Measurements from ENCODE around the gene KRT85. TPM values are rescaled to one million over a fixed set of nuclear protein-coding genes. Genes with fewer than 3 reads are reported as not detected.

KRT85 gene
- polyA plus RNA-seq, 2 of the 4 experiments (the other 2 are of a cell fraction) = 3.7 TPM; not detected in 1

DNA sequence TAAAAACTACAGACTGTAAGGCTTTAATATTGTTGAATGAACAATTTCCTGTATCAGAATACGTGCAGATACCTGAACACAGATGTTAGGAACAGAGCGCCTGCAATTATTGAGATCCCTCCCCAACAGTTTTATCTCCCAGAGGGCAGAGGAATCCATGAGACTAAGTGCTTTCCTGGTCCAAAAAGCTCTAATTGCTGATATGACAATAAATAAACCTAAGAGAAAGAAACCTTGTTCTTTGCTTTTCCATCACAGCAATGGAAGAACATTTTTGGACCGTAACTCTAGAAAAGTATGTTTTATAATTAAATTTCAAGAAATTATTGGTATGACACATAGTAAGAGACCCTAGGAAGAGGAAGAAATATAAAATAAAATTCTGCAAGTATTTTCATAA, 33.1 kb downstream of the KRT85 start:
- Histone ChIP-seq H3K4me1 (peaks cover 21% of the 10 kb centered on the region), H3K27ac (no peak overlapping the region), H3K9me3 (no peaks in the 10 kb centered on the region; the same call in 2 of the 3 replicates), H3K4me2 (no peak overlapping the region), H3K4me3 (no peak overlapping the region)
- ChIA-PET CTCF (interaction anchor here (1.0 to 8.6 kb wide), 10 partner anchors 12 to 545 kb away, joined by 3 to 58 read pairs (median 4); no protein-coding TSS in a partner anchor), POLR2A (no interaction called here)
- FAIRE-seq = no peak
- TF ChIP-seq NPAS2 (CRISPR knock-in tag; IDR thresholded peaks at IDR 0.05; ENCODE audit: borderline replicate concordance) (no peak), MAFK (IDR thresholded peaks at IDR 0.05; ENCODE audit: partially characterized antibody) (peak; percentile 91)
- ATAC-seq = no peak
- WGBS (ENCODE audit: missing lambda C conversion rate) = 94% methylated on average over 3 of the region's 3 CpGs
- DNase-seq (ENCODE audit: low read depth in 1 of 2, low spot score in 1 of 2) = no peak

- TF ChIP-seq HEYL (CRISPR knock-in tag; IDR thresholded peaks at IDR 0.05) = no peak
- no peak for TF ChIP-seq RAD21 (conservative IDR thresholded peaks at IDR 0.05 in 1 of 2, IDR thresholded peaks at IDR 0.05 in 1 of 2)
- TF ChIP-seq CHD2 (IDR thresholded peaks at IDR 0.05; ENCODE audit: low read length, partially characterized antibody) = no peak
- TF ChIP-seq, protein P1, sequence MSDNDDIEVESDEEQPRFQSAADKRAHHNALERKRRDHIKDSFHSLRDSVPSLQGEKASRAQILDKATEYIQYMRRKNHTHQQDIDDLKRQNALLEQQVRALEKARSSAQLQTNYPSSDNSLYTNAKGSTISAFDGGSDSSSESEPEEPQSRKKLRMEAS (IDR thresholded peaks at IDR 0.05) = no peak
- TF ChIP-seq NR3C1 (IDR thresholded peaks at IDR 0.05) = no peak
- TF ChIP-seq RARB (CRISPR knock-in tag; IDR thresholded peaks at IDR 0.05) = no peak
- no peak for TF ChIP-seq ZNF302 (CRISPR knock-in tag; IDR thresholded peaks at IDR 0.05)
- TF ChIP-seq HES2 (IDR thresholded peaks at IDR 0.05) = no peak
- TF ChIP-seq, protein P2, sequence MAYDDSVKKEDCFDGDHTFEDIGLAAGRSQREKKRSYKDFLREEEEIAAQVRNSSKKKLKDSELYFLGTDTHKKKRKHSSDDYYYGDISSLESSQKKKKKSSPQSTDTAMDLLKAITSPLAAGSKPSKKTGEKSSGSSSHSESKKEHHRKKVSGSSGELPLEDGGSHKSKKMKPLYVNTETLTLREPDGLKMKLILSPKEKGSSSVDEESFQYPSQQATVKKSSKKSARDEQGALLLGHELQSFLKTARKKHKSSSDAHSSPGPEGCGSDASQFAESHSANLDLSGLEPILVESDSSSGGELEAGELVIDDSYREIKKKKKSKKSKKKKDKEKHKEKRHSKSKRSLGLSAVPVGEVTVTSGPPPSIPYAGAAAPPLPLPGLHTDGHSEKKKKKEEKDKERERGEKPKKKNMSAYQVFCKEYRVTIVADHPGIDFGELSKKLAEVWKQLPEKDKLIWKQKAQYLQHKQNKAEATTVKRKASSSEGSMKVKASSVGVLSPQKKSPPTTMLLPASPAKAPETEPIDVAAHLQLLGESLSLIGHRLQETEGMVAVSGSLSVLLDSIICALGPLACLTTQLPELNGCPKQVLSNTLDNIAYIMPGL (CRISPR knock-in tag; IDR thresholded peaks at IDR 0.05; ENCODE audit: borderline replicate concordance) = no peak
- TF ChIP-seq CBX8 (IDR thresholded peaks at IDR 0.05) = no peak
- no peak for TF ChIP-seq HDAC2 (IDR thresholded peaks at IDR 0.05)
- no peak for TF ChIP-seq KDM5A (IDR thresholded peaks at IDR 0.05)
- no peak for TF ChIP-seq FOXS1 (CRISPR knock-in tag; IDR thresholded peaks at IDR 0.05)
- TF ChIP-seq EP300 (IDR thresholded peaks at IDR 0.05) = no peak
- TF ChIP-seq NPAS2 (CRISPR knock-in tag; IDR thresholded peaks at IDR 0.05; ENCODE audit: borderline replicate concordance) = no peak
- no peak for TF ChIP-seq BHLHE40 (IDR thresholded peaks at IDR 0.05; ENCODE audit: low read depth, low read length)
- TF ChIP-seq CTCF (IDR thresholded peaks at IDR 0.05) = no peak
- DNase-seq (ENCODE audit: low read depth in 1 of 2, low spot score in 1 of 2) (no peak), FAIRE-seq (no peak), ATAC-seq (no peak)
- POLR2A ChIA-PET = no interaction called here
- Histone ChIP-seq H3K4me2 (no peak overlapping the region), H3K27ac (no peak overlapping the region), H3K4me1 (peaks cover 24% of the 10 kb centered on the region), H3K9me3 (no peaks in the 10 kb centered on the region; the same call in 2 of the 3 replicates), H3K4me3 (no peak overlapping the region)
- WGBS (ENCODE audit: missing lambda C conversion rate) = 66% methylated on average over 3 of the region's 3 CpGs
- CTCF ChIA-PET = interaction anchor here (2.3 to 15.7 kb wide), 4 partner anchors 27 to 546 kb away, joined by 6 to 387 read pairs (median 44); partner anchors contain the start of gene KRT86
These were observed 34.0 kb downstream of the KRT85 start for GRCh38 chr12:52333321-52333720.

DNA sequence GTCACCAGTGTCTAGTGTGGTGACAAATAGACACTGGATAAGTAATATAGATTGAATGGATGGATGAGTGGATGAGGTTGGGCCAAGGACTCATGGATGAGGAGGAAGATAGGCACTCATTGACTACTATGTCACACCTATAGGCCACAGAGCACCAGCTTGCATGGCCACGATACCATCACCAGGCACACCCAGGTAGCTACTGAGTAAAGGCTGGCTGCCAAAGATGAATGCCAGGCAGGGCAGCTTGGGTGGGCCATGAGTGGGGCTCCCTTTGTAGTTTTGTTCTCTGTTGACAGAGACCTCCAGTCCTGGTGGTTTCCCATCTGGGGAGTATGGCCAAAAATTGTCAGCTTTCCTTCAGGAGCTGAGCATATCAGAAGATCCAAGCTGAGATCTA, 34.9 kb downstream of the KRT85 start:
- H3K4me2 ChIP-seq = no peak overlapping the region
- CTCF ChIA-PET = interaction anchor here (1.0 to 15.7 kb wide), 10 partner anchors 13 to 547 kb away, joined by 4 to 387 read pairs (median 10); partner anchors contain the start of gene KRT86
- 94% methylated on average over 1 of the region's 1 CpG for whole genome bisulfite sequencing (ENCODE audit: missing lambda C conversion rate)
- no peak for ATAC-seq
- DNase-seq (ENCODE audit: low read depth in 1 of 2, low spot score in 1 of 2) = no peak
- no peak overlapping the region for H3K4me3 ChIP-seq
- H3K9me3 ChIP-seq = no peaks in the 10 kb centered on the region; the same call in 2 of the 3 replicates
- 0 out of 6 replicates have a peak overlapping the region, but pooled peaks of 1 of the 2 experiments have one; percentile 23 for H3K27ac ChIP-seq
- no peak for FAIRE-seq
- H3K4me1 ChIP-seq = peaks cover 31% of the 10 kb centered on the region
- POLR2A ChIA-PET = interaction anchor here (0.7 kb wide), 1 partner anchor 486 kb away, joined by 3 read pairs; no protein-coding TSS in a partner anchor
- TF ChIP-seq TFCP2L1 (CRISPR knock-in tag; IDR thresholded peaks at IDR 0.05) (no peak), ZFP36 (IDR thresholded peaks at IDR 0.05; ENCODE audit: borderline replicate concordance, partially characterized antibody) (no peak), PBX3 (IDR thresholded peaks at IDR 0.05) (no peak), HDAC2 (IDR thresholded peaks at IDR 0.05) (no peak), HOXB5 (CRISPR knock-in tag; IDR thresholded peaks at IDR 0.05) (no peak), MAZ (IDR thresholded peaks at IDR 0.05; ENCODE audit: borderline replicate concordance, low read depth, low read length) (no peak), KDM1A (IDR thresholded peaks at IDR 0.05; ENCODE audit: low read depth) (no peak), EP300 (IDR thresholded peaks at IDR 0.05) (no peak), ZSCAN20 (CRISPR knock-in tag; IDR thresholded peaks at IDR 0.05) (no peak), REST (IDR thresholded peaks at IDR 0.05) (no peak)
